T-helper 22 cell (primary cell): Measurements from ENCODE around the gene TM4SF1.
"Not testable (repeated sequence)": the region's sequence is repeated elsewhere in the genome, so short reads cannot be mapped to it uniquely, and the experiment has no call there.

ENCODE experiments used
- DNase-seq: peaks from one replicate; pipeline ENCODE4 v3.0.0-alpha.2; 2020; ENCODE audit warnings: low read depth

The TM4SF1 gene

GRCh38 chr3:149343951-149344350 is 33.5 kb downstream of the TM4SF1 start:
- no peak for DNase-seq

- no peak for DNase-seq
Measured at GRCh38 chr3:149342413-149343380, 34.8 kb downstream of the TM4SF1 start.

- no peak for DNase-seq
Measured at GRCh38 chr3:149340310-149340933, 37.0 kb downstream of the TM4SF1 start.

GRCh38 chr3:149339931-149340309 is 37.5 kb downstream of the TM4SF1 start:
- no peak for DNase-seq

GRCh38 chr3:149337486-149337885 is 40.0 kb downstream of the TM4SF1 start:
- DNase-seq, result not testable (repeated sequence)

- no peak for DNase-seq
Measured at GRCh38 chr3:149336925-149337324, 40.5 kb downstream of the TM4SF1 start.

- no peak for DNase-seq
Measured at GRCh38 chr3:149333176-149333859, 44.1 kb downstream of the TM4SF1 start, which contains the start of gene TM4SF18. Gene TM4SF18, minus strand, starts transcription at chr3:149333636. Its CDS starts 254 bp downstream, at chr3:149333382.

GRCh38 chr3:149332771-149333170 is 44.7 kb downstream of the TM4SF1 start:
- DNase-seq, result no peak

- DNase-seq, result no peak
Measured at GRCh38 chr3:149332227-149332765, 45.2 kb downstream of the TM4SF1 start.

GRCh38 chr3:149331396-149331795 is 46.1 kb downstream of the TM4SF1 start:
- DNase-seq, result no peak

GRCh38 chr3:149330609-149331331 is 46.7 kb downstream of the TM4SF1 start:
- DNase-seq, result no peak

- DNase-seq, result no peak
Measured at GRCh38 chr3:149327156-149327555, 50.3 kb downstream of the TM4SF1 start.

- DNase-seq, result no peak
Measured at GRCh38 chr3:149325581-149325980, 51.9 kb downstream of the TM4SF1 start.

- no peak for DNase-seq
Measured at GRCh38 chr3:149324332-149324731, 53.1 kb downstream of the TM4SF1 start.

- DNase-seq, result no peak
Measured at GRCh38 chr3:149321640-149322039, 55.8 kb downstream of the TM4SF1 start.

- no peak for DNase-seq
Measured at GRCh38 chr3:149321136-149321535, 56.3 kb downstream of the TM4SF1 start.

- DNase-seq, result no peak
Measured at GRCh38 chr3:149319750-149320149, 57.7 kb downstream of the TM4SF1 start.
